K562 (cell line): ENCODE data around the gene POLR2C. TPM values are rescaled to one million over a fixed set of nuclear protein-coding genes. Genes with fewer than 3 reads are reported as not detected.

Experiments
- ATAC-seq: fragments of 200-7000 bp; cut with Tn5 transposase; 3 replicates; pipeline ENCODE4 v1.9.1; 2020; ENCODE audit warnings: moderate library complexity
- BruUV-seq: library from RNA; stranded (reverse); fragments of 400-500 nt; replicated peaks from 2 replicates; lab custom pipeline; 2021; lab: Mats Ljungman, UMichigan
- CTCF ChIA-PET: fragments of 300-600 bp; formaldehyde crosslinking; extraction: SDS; loops from one replicate; lab custom pipeline; 2021; ENCODE audit warnings: low intra/inter-chr PET ratio; lab: Yijun Ruan, JAX
- POLR2A ChIA-PET: fragments of 300-600, 350-650 bp; sonication (Branson Sonifier 250); formaldehyde crosslinking; extraction: SDS; loops from one replicate; lab custom pipeline; 2021; ENCODE audit warnings: antibody characterized with exemption, inconsistent platforms; lab: Yijun Ruan, JAX
- DNase-seq, 4 experiments: peaks; one replicate each; pipeline versions ENCODE4 v3.0.0 to v3.0.0-alpha.2; 2011 to 2018; ENCODE audit warnings: low spot score in 3 of 4, mixed read lengths in 3 of 4; ENCODE audit errors: extremely low read depth in 1 of 4
- FAIRE-seq: peaks from 2 replicates; lab custom pipeline; 2011; peaks lifted over from hg19 to GRCh38; lab: Jason Lieb, UNC
- H2AFZ ChIP-seq: 2 replicates; pipeline ENCODE4 v1.6.0; 2011; ENCODE audit warnings: low read depth, low read length, control low read depth, inconsistent platforms
- H3K27ac ChIP-seq: fragments of 200-600 bp; 3 replicates; pipeline ENCODE4 v1.8.0; 2011; ENCODE audit warnings: low read depth, mild to moderate bottlenecking, control low read depth, inconsistent platforms, low read length, moderate library complexity, mixed read lengths; ENCODE audit errors: extremely low read depth
- H3K27me3 ChIP-seq, 2 experiments: fragments of 300-600 bp in 1 of 2; 2 replicates in 1 of 2; 3 replicates in 1 of 2; pipeline versions ENCODE4 v1.6.0 to v1.8.0; 2011; ENCODE audit warnings: inconsistent platforms in 2 of 2, low read length in 2 of 2, mild to moderate bottlenecking in 1 of 2, mixed read lengths in 1 of 2, moderate library complexity in 1 of 2; ENCODE audit not compliant: control insufficient read depth in 2 of 2, insufficient read depth in 2 of 2
- H3K36me3 ChIP-seq: fragments of 300-600 bp; 3 replicates; pipeline ENCODE4 v1.8.0; 2011; ENCODE audit warnings: mild to moderate bottlenecking, low read length, inconsistent platforms; ENCODE audit not compliant: control insufficient read depth, insufficient read depth
- H3K4me1 ChIP-seq, 2 experiments: fragments of 200-600 bp in 1 of 2; replicated peaks in 1 of 2; 2 replicates in 1 of 2; 3 replicates in 1 of 2; pipeline versions ENCODE4 v1.5.1 to v1.8.0; 2011; ENCODE audit warnings: inconsistent platforms in 2 of 2, low read length in 2 of 2, mild to moderate bottlenecking in 1 of 2, mixed read lengths in 1 of 2, moderate library complexity in 1 of 2; ENCODE audit not compliant: control insufficient read depth in 2 of 2, insufficient read depth in 2 of 2
- H3K4me2 ChIP-seq: 2 replicates; pipeline ENCODE4 v1.6.1; 2011; ENCODE audit warnings: low read length, control low read depth, inconsistent platforms, mixed read lengths; ENCODE audit not compliant: insufficient read depth
- H3K4me3 ChIP-seq: fragments of 200-600 bp; sonication (generic), shearing (Covaris generic); 2 replicates; pipeline ENCODE4 v1.5.1; 2016; ENCODE audit warnings: control low read depth, inconsistent platforms
- H3K79me2 ChIP-seq: fragments of 200-600 bp; 3 replicates; pipeline ENCODE4 v1.8.0; 2011; ENCODE audit warnings: low read length, inconsistent platforms; ENCODE audit not compliant: control insufficient read depth, insufficient read depth
- H3K9ac ChIP-seq, 2 experiments: 2 replicates each; pipeline versions ENCODE4 v1.6.0 to v1.6.1; 2011; ENCODE audit warnings: low read depth in 2 of 2, low read length in 2 of 2, control low read depth in 1 of 2, inconsistent platforms in 1 of 2, mild to moderate bottlenecking in 1 of 2, mixed read lengths in 1 of 2; ENCODE audit not compliant: insufficient read depth in 1 of 2
- H3K9me1 ChIP-seq: one replicate; pipeline ENCODE4 v1.6.0; 2011; ENCODE audit warnings: inconsistent platforms, mild to moderate bottlenecking, low read length, moderate library complexity; ENCODE audit not compliant: control insufficient read depth, insufficient read depth
- H3K9me3 ChIP-seq: replicated peaks from 2 replicates; pipeline ENCODE4 v1.5.1; 2011; ENCODE audit warnings: low read depth, low read length, inconsistent platforms; ENCODE audit not compliant: control insufficient read depth, insufficient read depth
- H4K20me1 ChIP-seq: replicated peaks from 2 replicates; pipeline ENCODE4 v1.6.1; 2011; ENCODE audit warnings: low read length, inconsistent platforms, mixed read lengths; ENCODE audit not compliant: control insufficient read depth, insufficient read depth
- GTF2F1 ChIP-seq: IDR thresholded peaks from 2 replicates; pipeline ENCODE4 v1.6.1; 2011; ENCODE audit warnings: low read depth, low read length, improper control_type of control experiment
- HMGN3 ChIP-seq: IDR thresholded peaks from 2 replicates; pipeline ENCODE4 v1.6.1; 2011; ENCODE audit warnings: borderline replicate concordance, low read depth, mild to moderate bottlenecking, mixed read lengths, low read length; ENCODE audit not compliant: insufficient read length; ENCODE audit errors: extremely low read depth
- LARP7 ChIP-seq: fragments of 450-650 bp; IDR thresholded peaks from 2 replicates; pipeline ENCODE4 v1.6.1; 2016
- NRF1 ChIP-seq, 2 experiments: fragments of 450-650 bp; IDR thresholded peaks in 1 of 2; conservative IDR thresholded peaks in 1 of 2; 2 replicates each; pipeline ENCODE4 v1.6.1; 2014; ENCODE audit warnings: mild to moderate bottlenecking in 2 of 2
- ZNF12 ChIP-seq: sonication (generic); formaldehyde crosslinking; IDR thresholded peaks from 2 replicates; pipeline ENCODE4 v1.4.0; 2020; ENCODE audit warnings: mild to moderate bottlenecking, missing genetic modification reagents
- ZNF384 ChIP-seq: IDR thresholded peaks from 2 replicates; pipeline ENCODE4 v1.6.1; 2012; ENCODE audit warnings: low read depth, low read length, improper control_type of control experiment
- ZNF785 ChIP-seq: fragments of 250-450 bp; sonication (Bioruptor Pico); IDR thresholded peaks from 2 replicates; pipeline ENCODE4 v1.4.0; 2020; ENCODE audit warnings: mild to moderate bottlenecking
- WGBS: fragments of 100-300 bp; shearing (Covaris generic); methylation state at CpG from one replicate; pipeline ENCODE4 v1.1.6; 2016; ENCODE audit warnings: low coverage, mixed read lengths; ENCODE audit not compliant: insufficient coverage; ENCODE audit errors: missing lambda C conversion rate; 5-methylcytosine and 5-hydroxymethylcytosine counted together
- in situ Hi-C: fragments of 300-500 bp; cut with MboI; formaldehyde crosslinking; loops from 4 replicates; pipeline ENCODE4 v1.15.0; 2018; ENCODE audit warnings: inconsistent platforms, mixed read lengths
- intact Hi-C: fragments of 100-400 bp; cut with micrococcal nuclease; formaldehyde crosslinking; loops from 2 replicates; pipeline ENCODE4 v1.14.2; 2022
- polyA plus RNA-seq, 8 experiments: library from polyadenylated mRNA; depleted of rRNA in 4 of 8; stranded (reverse) in 5 of 8; unstranded in 3 of 8; fragments of >200 nt; fragmentation: Nextera tagmentation in 2 of 8; fragmentation: Illumina TruSeq in 1 of 8; extraction: Ambion mirVana in 2 of 8; extraction: Trizol in 1 of 8; gene quantifications; 2 replicates each; pipeline versions ENCODE4 v1.2.1 to v1.2.3, GENCODE V29; 2011 to 2014; ENCODE audit warnings: inconsistent platforms in 1 of 8, missing spikeins in 1 of 8
- total RNA-seq, 7 experiments: library from RNA; depleted of rRNA in 6 of 7; stranded (reverse); fragments of >200 nt in 6 of 7; fragmentation: Illumina TruSeq in 2 of 7; extraction: Trizol in 2 of 7; gene quantifications; 2 replicates each; pipeline versions ENCODE4 v1.2.1 to v1.2.3, GENCODE V29; 2011 to 2021; ENCODE audit warnings: low replicate concordance in 1 of 7
- TF ChIP-seq, protein P1 (sequence below): fragments of 450-650 bp; IDR thresholded peaks from 2 replicates; pipeline ENCODE4 v1.6.1; 2016
- TF ChIP-seq, protein P2 (sequence below): fragments of 250-450 bp; sonication (Bioruptor Pico); IDR thresholded peaks from 2 replicates; pipeline ENCODE4 v1.8.0; 2022; ENCODE audit warnings: moderate library complexity, mild to moderate bottlenecking, inconsistent platforms

POLR2C gene
- total and polyA plus RNA-seq, 9 of the 15 experiments (the other 6 are each of a cell fraction or from before 2014, with no cell fraction given), result 70.3 to 163 (median 92.3) TPM

- Histone ChIP-seq H2AFZ (peak overlapping the region; percentile 38), H3K4me2 (0 out of 2 replicates have a peak overlapping the region, but pooled peaks have one; percentile 2), H3K4me1 (peaks cover 8 to 10% of the 10 kb centered on the region in 2 experiments; a peak in 4 of 5 replicates), H3K9me1 (no peaks in the 10 kb centered on the region), H3K79me2 (no peaks in the 10 kb centered on the region), H4K20me1 (no peaks in the 10 kb centered on the region), H3K4me3 (no peak overlapping the region), H3K9me3 (no peaks in the 10 kb centered on the region), H3K36me3 (no peaks in the 10 kb centered on the region), H3K27ac (no peak overlapping the region), H3K27me3 (peaks cover 0 to 17% of the 10 kb centered on the region in 2 experiments; a peak in 3 of 5 replicates), H3K9ac (peak overlapping the region in 1 of 2 experiments; percentile 75; a peak in 2 of 4 replicates)
- no peak for TF ChIP-seq ZNF12 (CRISPR knock-in tag)
- TF ChIP-seq, protein P1, sequence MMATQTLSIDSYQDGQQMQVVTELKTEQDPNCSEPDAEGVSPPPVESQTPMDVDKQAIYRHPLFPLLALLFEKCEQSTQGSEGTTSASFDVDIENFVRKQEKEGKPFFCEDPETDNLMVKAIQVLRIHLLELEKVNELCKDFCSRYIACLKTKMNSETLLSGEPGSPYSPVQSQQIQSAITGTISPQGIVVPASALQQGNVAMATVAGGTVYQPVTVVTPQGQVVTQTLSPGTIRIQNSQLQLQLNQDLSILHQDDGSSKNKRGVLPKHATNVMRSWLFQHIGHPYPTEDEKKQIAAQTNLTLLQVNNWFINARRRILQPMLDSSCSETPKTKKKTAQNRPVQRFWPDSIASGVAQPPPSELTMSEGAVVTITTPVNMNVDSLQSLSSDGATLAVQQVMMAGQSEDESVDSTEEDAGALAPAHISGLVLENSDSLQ, result 0 out of 2 replicates have a peak, but pooled peaks have one; percentile 10
- TF ChIP-seq HMGN3, result no peak
- no peak for TF ChIP-seq GTF2F1
- peak in 1 of 2 experiments; percentile 44; a peak in 1 of 4 replicates for TF ChIP-seq NRF1 (conservative IDR thresholded peaks at IDR 0.05 in 1 of 2, IDR thresholded peaks at IDR 0.05 in 1 of 2)
- peak; percentile 90 for TF ChIP-seq ZNF384
- TF ChIP-seq, protein P2, sequence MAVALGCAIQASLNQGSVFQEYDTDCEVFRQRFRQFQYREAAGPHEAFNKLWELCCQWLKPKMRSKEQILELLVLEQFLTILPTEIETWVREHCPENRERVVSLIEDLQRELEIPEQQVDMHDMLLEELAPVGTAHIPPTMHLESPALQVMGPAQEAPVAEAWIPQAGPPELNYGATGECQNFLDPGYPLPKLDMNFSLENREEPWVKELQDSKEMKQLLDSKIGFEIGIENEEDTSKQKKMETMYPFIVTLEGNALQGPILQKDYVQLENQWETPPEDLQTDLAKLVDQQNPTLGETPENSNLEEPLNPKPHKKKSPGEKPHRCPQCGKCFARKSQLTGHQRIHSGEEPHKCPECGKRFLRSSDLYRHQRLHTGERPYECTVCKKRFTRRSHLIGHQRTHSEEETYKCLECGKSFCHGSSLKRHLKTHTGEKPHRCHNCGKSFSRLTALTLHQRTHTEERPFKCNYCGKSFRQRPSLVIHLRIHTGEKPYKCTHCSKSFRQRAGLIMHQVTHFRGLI, result no peak
- TF ChIP-seq LARP7, result no peak
- TF ChIP-seq ZNF785 (CRISPR knock-in tag), result no peak
- DNase-seq (peak in 1 of 4 experiments; percentile 45), FAIRE-seq (no peak), ATAC-seq (peak; percentile 52)
- ChIA-PET CTCF (no interaction called here), POLR2A (interaction anchor here (0.5 to 1.3 kb wide), 2 partner anchors 14 to 54 kb away, joined by 3 to 4 read pairs; partner anchors contain the start of gene DOK4)
- intact Hi-C loops, result no loop called here
- no TSS peak for BruUV-seq
- 30% methylated on average over 7 of the region's 9 CpGs for WGBS
- in situ Hi-C loops, result no loop called here
These were observed 38.2 kb downstream of the POLR2C start for GRCh38 chr16:57500578-57501111.
